Measurements from ENCODE around the gene CCDC194.
A peak's percentile ranks its signal among the peaks of the same experiment; 100 is the strongest.
"Not testable (repeated sequence)": the region's sequence is repeated elsewhere in the genome, so short reads cannot be mapped to it uniquely, and the experiment has no call there.

The CCDC194 gene

GRCh38 chr19:17370026-17370587 is 23.9 kb downstream of the CCDC194 start:
- no peak for DNase-seq

GRCh38 chr19:17365361-17365760 is 28.6 kb downstream of the CCDC194 start:
- DNase-seq = no peak

- DNase-seq = not testable (repeated sequence)
Measured at GRCh38 chr19:17363852-17364605, 30.0 kb downstream of the CCDC194 start.

GRCh38 chr19:17359905-17360800 is 33.8 kb downstream of the CCDC194 start:
- DNase-seq = no peak

GRCh38 chr19:17358395-17358794 is 35.6 kb downstream of the CCDC194 start:
- no peak for DNase-seq

GRCh38 chr19:17357724-17358123 is 36.3 kb downstream of the CCDC194 start:
- DNase-seq = no peak

GRCh38 chr19:17357078-17357666 is 36.8 kb downstream of the CCDC194 start:
- DNase-seq = no peak

- no peak for DNase-seq
Measured at GRCh38 chr19:17353386-17353785, 40.6 kb downstream of the CCDC194 start.

GRCh38 chr19:17352608-17353280 is 41.3 kb downstream of the CCDC194 start:
- DNase-seq = no peak

GRCh38 chr19:17351815-17352435 is 42.1 kb downstream of the CCDC194 start:
- no peak for DNase-seq

- no peak for DNase-seq
Measured at GRCh38 chr19:17348700-17349099, 45.3 kb downstream of the CCDC194 start.

GRCh38 chr19:17347877-17348276 is 46.1 kb downstream of the CCDC194 start:
- DNase-seq = no peak

- DNase-seq = no peak
Measured at GRCh38 chr19:17347361-17347760, 46.6 kb downstream of the CCDC194 start.

- DNase-seq = peak; percentile 47 to 76 (median 60)
Measured at GRCh38 chr19:17346109-17346671, 47.8 kb downstream of the CCDC194 start.

GRCh38 chr19:17341845-17342244 is 52.2 kb downstream of the CCDC194 start:
- DNase-seq = no peak

- no peak for DNase-seq
Measured at GRCh38 chr19:17341386-17341785, 52.6 kb downstream of the CCDC194 start.

- no peak for DNase-seq
Measured at GRCh38 chr19:17340871-17341357, 53.1 kb downstream of the CCDC194 start.
